Tibial artery (tissue), 4 donors: ENCODE measurements around the gene SHOC2.

Experiments used
- DNase-seq, 2 donors: peaks; one replicate each; pipeline ENCODE4 v3.0.0-alpha.2; 2019
- H3K27ac ChIP-seq, 2 donors: fragments of 200-600 bp; sonication (generic) in 1 of 2; 1 replicate in 1 of 2; 2 replicates in 1 of 2; pipeline ENCODE4 v1.5.1; 2018 to 2019; ENCODE audit warnings: mild to moderate bottlenecking in 1 of 2
- H3K27me3 ChIP-seq, 2 donors: fragments of 200-600 bp; sonication (generic) in 1 of 2; one replicate each; pipeline versions ENCODE4 v1.5.1 to v1.6.0; 2016 to 2019
- H3K36me3 ChIP-seq, 3 donors: fragments of 200-600 bp; sonication (generic) in 2 of 3; one replicate each; pipeline ENCODE4 v1.5.1; 2016 to 2019; ENCODE audit warnings: mild to moderate bottlenecking in 2 of 3
- H3K4me1 ChIP-seq, 4 donors: fragments of 200-600 bp; sonication (generic) in 2 of 4; 1 replicate in 3 of 4; 2 replicates in 1 of 4; pipeline ENCODE4 v1.5.1; 2016 to 2019
- H3K4me3 ChIP-seq, 2 donors: fragments of 200-600 bp; sonication (generic) in 1 of 2; 1 replicate in 1 of 2; 2 replicates in 1 of 2; pipeline ENCODE4 v1.5.1; 2018 to 2019; ENCODE audit warnings: mild to moderate bottlenecking in 2 of 2
- H3K9me3 ChIP-seq, 3 donors: fragments of 200-600 bp; sonication (generic) in 1 of 3; one replicate each; pipeline ENCODE4 v1.5.1; 2016 to 2019
- CTCF ChIP-seq, 2 experiments: fragments of 200-600 bp in 1 of 2; fragments of 450-650 bp in 1 of 2; IDR thresholded peaks; one replicate each; pipeline ENCODE4 v1.5.1; 2017 to 2019; ENCODE audit warnings: antibody characterized with exemption in 2 of 2, mild to moderate bottlenecking in 1 of 2, moderate library complexity in 1 of 2
- intact Hi-C: fragments of 100-400 bp; cut with DNase I; formaldehyde crosslinking; loops from one replicate; pipeline ENCODE4 v1.15.0; 2023; ENCODE audit warnings: low total_unique reads

Gene SHOC2

GRCh38 chr10:110881247-110881646 is 38.2 kb upstream of the SHOC2 start:
- H3K4me3 ChIP-seq, result no peak overlapping the region

DNA sequence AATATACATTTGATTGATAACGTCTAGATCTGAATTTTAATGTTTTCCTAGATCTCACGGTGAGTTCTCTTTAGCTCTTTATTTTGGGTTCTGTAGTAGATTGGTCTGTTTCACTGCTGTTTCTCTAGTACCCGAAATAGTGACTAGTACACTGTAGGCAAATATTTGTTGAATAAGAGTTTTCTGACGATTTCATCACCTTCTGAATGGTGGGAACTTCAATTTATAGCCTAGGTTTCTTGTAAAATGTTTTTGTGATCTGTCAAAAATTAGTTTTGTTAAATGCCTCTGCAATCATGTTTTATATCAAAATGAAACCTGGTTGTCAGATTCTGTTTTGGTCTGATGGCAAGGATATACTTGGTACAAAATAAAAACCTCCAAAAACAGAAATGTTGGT is 37.5 kb upstream of the SHOC2 start:
- peaks cover 0 to 22% (median 2%) of the 10 kb centered on the region in 4 donors for H3K4me1 ChIP-seq
- intact Hi-C loops, result no loop called here

More at GRCh38 chr10:110881247-110881646, 38.2 kb upstream of the SHOC2 start:
- Histone ChIP-seq H3K27ac (no peak overlapping the region), H3K36me3 (peaks cover 20 to 36% (median 23%) of the 10 kb centered on the region in 3 donors), H3K27me3 (no peaks in the 10 kb centered on the region), H3K9me3 (no peaks in the 10 kb centered on the region), H3K4me1 (peaks cover 0 to 21% (median 2%) of the 10 kb centered on the region in 4 donors)
- intact Hi-C loops, result no loop called here
- TF ChIP-seq CTCF (IDR thresholded peaks at IDR 0.05), result no peak
- DNase-seq, result no peak

GRCh38 chr10:110883924-110884323 is 35.5 kb upstream of the SHOC2 start:
- H3K9me3 ChIP-seq, result no peaks in the 10 kb centered on the region
- H3K4me3 ChIP-seq, result no peak overlapping the region
- intact Hi-C loops, result no loop called here
- H3K27ac ChIP-seq, result no peak overlapping the region
- H3K27me3 ChIP-seq, result no peaks in the 10 kb centered on the region
- peaks cover 0 to 22% (median 2%) of the 10 kb centered on the region in 4 donors for H3K4me1 ChIP-seq
- DNase-seq, result no peak
- TF ChIP-seq CTCF (IDR thresholded peaks at IDR 0.05), result no peak
- H3K36me3 ChIP-seq, result peaks cover 20 to 53% (median 34%) of the 10 kb centered on the region in 3 donors

More for the DNA sequence above, 37.5 kb upstream of the SHOC2 start:
- Histone ChIP-seq H3K27ac (no peak overlapping the region), H3K4me3 (no peak overlapping the region), H3K27me3 (no peaks in the 10 kb centered on the region), H3K9me3 (no peaks in the 10 kb centered on the region), H3K36me3 (peaks cover 20 to 41% (median 28%) of the 10 kb centered on the region in 3 donors)
- no peak for DNase-seq
- TF ChIP-seq CTCF (IDR thresholded peaks at IDR 0.05), result no peak

GRCh38 chr10:110885932-110886674 is 33.3 kb upstream of the SHOC2 start:
- H3K4me3 ChIP-seq, result no peak overlapping the region
- H3K4me1 ChIP-seq, result peaks cover 0 to 12% (median 2%) of the 10 kb centered on the region in 4 donors
- no peaks in the 10 kb centered on the region for H3K9me3 ChIP-seq
- H3K36me3 ChIP-seq, result peaks cover 20 to 68% (median 43%) of the 10 kb centered on the region in 3 donors
- intact Hi-C loops, result no loop called here
- no peaks in the 10 kb centered on the region for H3K27me3 ChIP-seq
- no peak for DNase-seq
- no peak overlapping the region for H3K27ac ChIP-seq
- TF ChIP-seq CTCF (IDR thresholded peaks at IDR 0.05), result no peak

- TF ChIP-seq CTCF (IDR thresholded peaks at IDR 0.05), result no peak
- H3K4me3 ChIP-seq, result no peak overlapping the region
- no peaks in the 10 kb centered on the region for H3K27me3 ChIP-seq
- H3K4me1 ChIP-seq, result peaks cover 0 to 5% (median 0%) of the 10 kb centered on the region in 4 donors
- DNase-seq, result no peak
- H3K9me3 ChIP-seq, result no peaks in the 10 kb centered on the region
- intact Hi-C loops, result no loop called here
- H3K27ac ChIP-seq, result no peak overlapping the region
- peaks cover 20 to 70% (median 45%) of the 10 kb centered on the region in 3 donors for H3K36me3 ChIP-seq
Observed at GRCh38 chr10:110887560-110887959, 31.8 kb upstream of the SHOC2 start.
